ENCODE data around the gene FAM117A.

DNA sequence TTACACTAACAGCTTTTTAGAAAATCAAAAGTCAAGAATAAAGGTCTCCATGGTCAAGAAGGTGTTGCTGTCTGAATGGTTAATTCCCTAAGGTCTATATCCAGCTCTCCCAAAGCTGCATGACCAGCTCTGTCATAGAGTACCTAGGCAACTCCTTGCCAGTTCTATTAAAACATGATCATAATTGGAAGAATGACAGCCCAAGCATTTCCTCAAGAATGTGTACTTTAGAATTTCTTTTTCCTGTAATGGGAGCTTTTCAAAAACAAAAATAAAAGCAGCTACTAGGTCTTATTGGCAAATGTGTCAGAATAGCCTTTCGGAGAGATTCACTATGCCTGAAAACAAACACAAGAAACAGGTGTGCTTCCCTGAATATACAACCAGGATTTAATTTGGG is 93.9 kb downstream of the FAM117A start:
- TF ChIP-seq RAD21 (IDR thresholded peaks at IDR 0.05; ENCODE audit: low read length) (no peak), POLR2A (IDR thresholded peaks at IDR 0.05; ENCODE audit: low read depth, low read length) (no peak), MXI1 (IDR thresholded peaks at IDR 0.05; ENCODE audit: borderline replicate concordance, low read depth, low read length) (no peak), RFX5 (IDR thresholded peaks at IDR 0.05; ENCODE audit: low read depth, low read length) (no peak), FOS (IDR thresholded peaks at IDR 0.05; ENCODE audit: low read depth, low read length) (no peak), CEBPB (IDR thresholded peaks at IDR 0.05; ENCODE audit: low read depth, low read length) (no peak), MAFK (IDR thresholded peaks at IDR 0.05; ENCODE audit: low read depth, low read length) (no peak), BHLHE40 (IDR thresholded peaks at IDR 0.05; ENCODE audit: low read depth, low read length) (no peak), RCOR1 (IDR thresholded peaks at IDR 0.05; ENCODE audit: insufficient replicate concordance, low read length) (no peak), SMC3 (IDR thresholded peaks at IDR 0.05; ENCODE audit: low read depth, low read length) (no peak)
- TF ChIP-seq, protein P1, sequence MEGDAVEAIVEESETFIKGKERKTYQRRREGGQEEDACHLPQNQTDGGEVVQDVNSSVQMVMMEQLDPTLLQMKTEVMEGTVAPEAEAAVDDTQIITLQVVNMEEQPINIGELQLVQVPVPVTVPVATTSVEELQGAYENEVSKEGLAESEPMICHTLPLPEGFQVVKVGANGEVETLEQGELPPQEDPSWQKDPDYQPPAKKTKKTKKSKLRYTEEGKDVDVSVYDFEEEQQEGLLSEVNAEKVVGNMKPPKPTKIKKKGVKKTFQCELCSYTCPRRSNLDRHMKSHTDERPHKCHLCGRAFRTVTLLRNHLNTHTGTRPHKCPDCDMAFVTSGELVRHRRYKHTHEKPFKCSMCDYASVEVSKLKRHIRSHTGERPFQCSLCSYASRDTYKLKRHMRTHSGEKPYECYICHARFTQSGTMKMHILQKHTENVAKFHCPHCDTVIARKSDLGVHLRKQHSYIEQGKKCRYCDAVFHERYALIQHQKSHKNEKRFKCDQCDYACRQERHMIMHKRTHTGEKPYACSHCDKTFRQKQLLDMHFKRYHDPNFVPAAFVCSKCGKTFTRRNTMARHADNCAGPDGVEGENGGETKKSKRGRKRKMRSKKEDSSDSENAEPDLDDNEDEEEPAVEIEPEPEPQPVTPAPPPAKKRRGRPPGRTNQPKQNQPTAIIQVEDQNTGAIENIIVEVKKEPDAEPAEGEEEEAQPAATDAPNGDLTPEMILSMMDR (conservative IDR thresholded peaks at IDR 0.05; ENCODE audit: low read depth, low read length), result no peak
- TF ChIP-seq, protein P2, sequence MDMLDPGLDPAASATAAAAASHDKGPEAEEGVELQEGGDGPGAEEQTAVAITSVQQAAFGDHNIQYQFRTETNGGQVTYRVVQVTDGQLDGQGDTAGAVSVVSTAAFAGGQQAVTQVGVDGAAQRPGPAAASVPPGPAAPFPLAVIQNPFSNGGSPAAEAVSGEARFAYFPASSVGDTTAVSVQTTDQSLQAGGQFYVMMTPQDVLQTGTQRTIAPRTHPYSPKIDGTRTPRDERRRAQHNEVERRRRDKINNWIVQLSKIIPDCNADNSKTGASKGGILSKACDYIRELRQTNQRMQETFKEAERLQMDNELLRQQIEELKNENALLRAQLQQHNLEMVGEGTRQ (IDR thresholded peaks at IDR 0.05; ENCODE audit: low read depth, low read length), result no peak
- TF ChIP-seq, protein P3, sequence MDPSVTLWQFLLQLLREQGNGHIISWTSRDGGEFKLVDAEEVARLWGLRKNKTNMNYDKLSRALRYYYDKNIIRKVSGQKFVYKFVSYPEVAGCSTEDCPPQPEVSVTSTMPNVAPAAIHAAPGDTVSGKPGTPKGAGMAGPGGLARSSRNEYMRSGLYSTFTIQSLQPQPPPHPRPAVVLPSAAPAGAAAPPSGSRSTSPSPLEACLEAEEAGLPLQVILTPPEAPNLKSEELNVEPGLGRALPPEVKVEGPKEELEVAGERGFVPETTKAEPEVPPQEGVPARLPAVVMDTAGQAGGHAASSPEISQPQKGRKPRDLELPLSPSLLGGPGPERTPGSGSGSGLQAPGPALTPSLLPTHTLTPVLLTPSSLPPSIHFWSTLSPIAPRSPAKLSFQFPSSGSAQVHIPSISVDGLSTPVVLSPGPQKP (IDR thresholded peaks at IDR 0.05; ENCODE audit: borderline replicate concordance, low read depth, low read length), result no peak
